Stomach (tissue), 9 donors: ENCODE data around the gene IER5. TPM values are rescaled to one million over a fixed set of nuclear protein-coding genes. Genes with fewer than 3 reads are reported as not detected.

Experiments
- DNase-seq, 2 donors: peaks; one replicate each; pipeline versions ENCODE4 v3.0.0 to v3.0.0-alpha.2; 2013 to 2019
- H3K27ac ChIP-seq, 5 donors: fragments of 200-600 bp in 4 of 5; sonication (generic) in 4 of 5; one replicate each; pipeline ENCODE4 v1.5.1; 2013 to 2019; ENCODE audit warnings: mild to moderate bottlenecking in 1 of 5, moderate library complexity in 1 of 5
- H3K27me3 ChIP-seq, 3 donors: fragments of 200-600 bp; sonication (generic); one replicate each; pipeline ENCODE4 v1.5.1; 2017 to 2019; ENCODE audit warnings: mixed run types in 1 of 3
- H3K36me3 ChIP-seq, 4 donors: fragments of 200-600 bp; sonication (generic); 1 replicate in 3 of 4; 2 replicates in 1 of 4; pipeline ENCODE4 v1.5.1; 2016 to 2019
- H3K4me1 ChIP-seq, 4 donors: fragments of 200-600 bp; sonication (generic); one replicate each; pipeline ENCODE4 v1.5.1; 2016 to 2019
- H3K4me3 ChIP-seq, 4 donors: fragments of 200-600 bp; sonication (generic) in 3 of 4; one replicate each; pipeline ENCODE4 v1.5.1; 2016 to 2019; ENCODE audit warnings: mild to moderate bottlenecking in 1 of 4
- H3K9me3 ChIP-seq, 4 donors: fragments of 200-600 bp; sonication (generic); one replicate each; pipeline ENCODE4 v1.5.1; 2016 to 2019
- CTCF ChIP-seq, 7 experiments: fragments of 450-650 bp in 4 of 7; fragments of 200-600 bp in 3 of 7; sonication (generic) in 3 of 7; IDR thresholded peaks; one replicate each; pipeline ENCODE4 v1.5.1; 2016 to 2019; ENCODE audit warnings: antibody characterized with exemption in 7 of 7, control low read depth in 2 of 7, mild to moderate bottlenecking in 1 of 7
- EP300 ChIP-seq: sonication (generic); formaldehyde crosslinking; IDR thresholded peaks from one replicate; pipeline ENCODE4 v1.6.1; 2017; ENCODE audit warnings: antibody characterized with exemption
- POLR2A ChIP-seq, 4 donors: fragments of 450-650 bp; IDR thresholded peaks; one replicate each; pipeline ENCODE4 v1.6.1; 2016; ENCODE audit warnings: antibody characterized with exemption in 4 of 4, control low read depth in 2 of 4, mild to moderate bottlenecking in 1 of 4, moderate library complexity in 1 of 4
- POLR2AphosphoS5 ChIP-seq, 3 donors: sonication (generic); formaldehyde crosslinking; IDR thresholded peaks; one replicate each; pipeline ENCODE4 v1.6.1; 2016; ENCODE audit warnings: antibody characterized with exemption in 3 of 3
- WGBS, 5 donors: extraction: QIAGEN DNeasy Blood & Tissue Kit in 3 of 5; methylation state at CpG; one replicate each; pipeline versions ENCODE4 v1.1.5 to v1.1.7; 2013 to 2018; 5-methylcytosine and 5-hydroxymethylcytosine counted together
- intact Hi-C: fragments of 100-400 bp; cut with DNase I; formaldehyde crosslinking; loops from one replicate; pipeline ENCODE4 v1.15.1; 2023; ENCODE audit warnings: low total_unique reads
- polyA plus RNA-seq, 3 donors: library from polyadenylated mRNA; stranded (reverse); fragments of 200-250 nt; gene quantifications; one replicate each; pipeline ENCODE4 v1.2.3, GENCODE V29; 2013
- total RNA-seq, 5 donors: library from RNA; depleted of rRNA; stranded (reverse); fragments of >200 nt; gene quantifications; one replicate each; pipeline versions ENCODE4 v1.1.0 to v1.2.3, GENCODE V29; 2014 to 2016
- donor health status: healthy with polysubstance abuse.
- donor health status: Bipolar disorder and iron deficiency.
- donor health status: healthy.

The IER5 gene
- total and polyA plus RNA-seq, 8 donors, result 1.2 to 33.3 (median 10.2) TPM

DNA sequence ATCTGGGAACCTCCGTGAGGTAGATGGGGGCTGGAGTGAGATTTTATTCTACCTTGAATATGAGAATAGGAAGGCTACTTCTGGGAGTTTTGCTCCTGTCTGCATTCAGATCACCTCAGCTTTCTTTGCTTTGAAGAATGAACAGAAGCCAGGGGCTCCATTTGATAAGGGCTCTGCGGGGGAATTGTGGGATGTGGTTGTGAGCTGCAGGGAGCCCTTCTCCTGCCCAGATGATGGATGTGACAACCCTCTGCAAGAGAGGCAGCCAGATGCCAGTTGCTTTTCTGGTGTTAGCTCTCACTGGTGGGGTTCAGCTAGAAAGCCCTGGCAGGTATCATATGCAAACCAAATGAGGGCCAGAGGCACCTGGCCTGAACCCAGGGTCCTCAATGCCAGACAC is 21.5 kb downstream of the IER5 start:
- Histone ChIP-seq H3K27me3 (no peaks in the 10 kb centered on the region), H3K4me1 (peaks cover 13 to 36% (median 30%) of the 10 kb centered on the region in 4 donors), H3K4me3 (no peak overlapping the region), H3K27ac (no peak overlapping the region), H3K9me3 (no peaks in the 10 kb centered on the region), H3K36me3 (no peaks in the 10 kb centered on the region)
- no peak for TF ChIP-seq EP300
- no peak for TF ChIP-seq POLR2A (IDR thresholded peaks at IDR 0.05)
- TF ChIP-seq CTCF (IDR thresholded peaks at IDR 0.05), result no peak
- TF ChIP-seq POLR2AphosphoS5 (IDR thresholded peaks at IDR 0.05), result no peak
- intact Hi-C loops, result no loop called here
- DNase-seq, result no peak
- WGBS, 5 donors, result 80 to 91% (median 86%) methylated on average over 2 of the region's 2 CpGs

GRCh38 chr1:181111559-181111958 is 23.1 kb downstream of the IER5 start:
- H3K4me1 ChIP-seq, result peaks cover 6 to 25% (median 20%) of the 10 kb centered on the region in 4 donors
- H3K9me3 ChIP-seq, result no peaks in the 10 kb centered on the region
- intact Hi-C loops, result no loop called here
- no peaks in the 10 kb centered on the region for H3K27me3 ChIP-seq
- WGBS, 5 donors, result 81 to 90% (median 85%) methylated on average over 3 of the region's 3 CpGs
- H3K4me3 ChIP-seq, result no peak overlapping the region
- H3K36me3 ChIP-seq, result no peaks in the 10 kb centered on the region
- peak overlapping the region in 3 of 5 donors; percentile 44 to 66 (median 66) for H3K27ac ChIP-seq
- no peak for DNase-seq
- TF ChIP-seq CTCF (IDR thresholded peaks at IDR 0.05), result no peak
- TF ChIP-seq POLR2AphosphoS5 (IDR thresholded peaks at IDR 0.05), result no peak
- no peak for TF ChIP-seq EP300
- no peak for TF ChIP-seq POLR2A (IDR thresholded peaks at IDR 0.05)

DNA sequence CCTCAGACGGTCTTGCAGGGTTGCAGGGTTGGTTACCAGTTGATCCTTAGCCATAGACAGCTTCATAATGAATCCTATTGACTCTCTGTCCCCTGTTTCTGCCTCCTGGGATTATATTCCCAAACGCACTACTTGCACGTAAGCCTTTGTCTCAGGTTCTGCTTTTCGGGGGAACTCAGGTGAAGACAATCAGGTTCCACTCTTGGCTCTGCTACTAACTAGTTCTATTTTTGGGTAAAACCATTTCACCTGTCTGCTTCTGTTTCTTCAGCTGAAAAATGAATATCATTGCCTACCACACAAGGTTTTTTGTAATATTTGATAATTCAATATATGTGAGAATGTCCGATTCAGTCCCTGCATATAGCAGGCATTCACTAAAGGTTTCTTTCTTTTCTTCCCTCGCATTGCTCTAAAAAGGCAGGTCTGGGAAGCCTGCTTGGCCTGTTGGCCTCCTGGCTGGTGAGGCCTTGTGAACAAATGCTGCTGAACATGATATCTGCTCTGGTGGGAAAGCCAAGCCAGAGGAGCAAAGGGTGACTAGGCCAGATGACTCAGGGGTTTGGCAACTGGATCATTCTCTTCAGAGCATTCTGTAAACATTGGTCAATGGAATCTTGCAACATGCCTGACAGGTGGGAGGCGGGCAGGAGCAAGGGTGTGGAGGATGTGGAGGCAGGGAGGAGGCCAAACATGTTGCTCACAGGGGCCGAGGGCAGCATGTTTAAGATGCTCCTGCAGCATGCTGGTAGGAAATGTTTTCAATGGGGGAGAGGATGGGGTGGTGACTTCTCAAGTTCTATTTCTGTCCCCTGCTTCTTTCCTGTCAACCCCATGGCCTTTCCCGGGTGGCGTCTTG is 23.8 kb downstream of the IER5 start:
- Histone ChIP-seq H3K27me3 (no peaks in the 10 kb centered on the region), H3K36me3 (no peaks in the 10 kb centered on the region), H3K4me1 (peaks cover 6 to 23% (median 18%) of the 10 kb centered on the region in 4 donors), H3K9me3 (no peaks in the 10 kb centered on the region), H3K27ac (peak overlapping the region in 4 of 5 donors; percentile 11 to 66 (median 55)), H3K4me3 (no peak overlapping the region)
- 58 to 74% (median 74%) methylated on average over 10 of the region's 10 CpGs for WGBS, 5 donors
- peak; percentile 74 to 77 for DNase-seq
- no peak for TF ChIP-seq EP300
- peak; percentile 34 to 95 (median 83) for TF ChIP-seq POLR2AphosphoS5 (IDR thresholded peaks at IDR 0.05)
- no peak for TF ChIP-seq POLR2A (IDR thresholded peaks at IDR 0.05)
- intact Hi-C loops, result no loop called here

DNA sequence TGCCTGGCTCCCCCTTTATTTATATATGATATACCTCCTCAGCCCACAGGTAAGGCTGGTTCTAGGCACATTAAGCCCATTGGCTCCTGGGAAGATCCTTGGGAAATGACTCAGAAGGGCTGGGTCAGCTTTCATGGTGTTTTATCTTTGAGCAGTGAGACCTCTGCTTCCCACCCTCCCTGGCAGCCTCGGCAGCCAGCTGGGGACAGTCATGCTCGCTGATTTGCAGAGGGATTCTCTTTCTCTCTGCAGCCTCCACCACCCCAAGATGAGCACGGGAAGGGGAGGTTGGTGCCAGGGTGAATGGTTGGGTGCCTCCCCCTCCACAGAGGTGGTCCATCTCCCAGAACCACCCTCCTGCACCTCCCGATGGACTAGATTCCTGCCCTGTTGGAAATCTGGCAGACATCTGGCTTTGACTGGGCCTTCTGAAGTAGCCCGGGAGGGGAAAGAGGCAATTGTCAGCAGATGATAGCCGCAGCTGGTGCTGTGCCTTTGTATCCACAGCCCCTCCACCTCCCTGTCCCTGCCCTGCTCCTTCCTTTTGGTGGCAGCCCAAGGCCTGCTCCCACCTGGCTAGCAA is 24.6 kb downstream of the IER5 start:
- H3K9me3 ChIP-seq, result no peaks in the 10 kb centered on the region
- peak overlapping the region in 3 of 5 donors; percentile 11 to 66 (median 66) for H3K27ac ChIP-seq
- intact Hi-C loops, result no loop called here
- no peaks in the 10 kb centered on the region for H3K36me3 ChIP-seq
- TF ChIP-seq POLR2AphosphoS5 (IDR thresholded peaks at IDR 0.05), result no peak
- WGBS, 5 donors, result 62 to 75% (median 66%) methylated on average over 5 to 6 of the region's 6 CpGs
- no peak for DNase-seq
- H3K4me3 ChIP-seq, result no peak overlapping the region
- H3K27me3 ChIP-seq, result no peaks in the 10 kb centered on the region
- H3K4me1 ChIP-seq, result peaks cover 6 to 29% (median 20%) of the 10 kb centered on the region in 4 donors

DNA sequence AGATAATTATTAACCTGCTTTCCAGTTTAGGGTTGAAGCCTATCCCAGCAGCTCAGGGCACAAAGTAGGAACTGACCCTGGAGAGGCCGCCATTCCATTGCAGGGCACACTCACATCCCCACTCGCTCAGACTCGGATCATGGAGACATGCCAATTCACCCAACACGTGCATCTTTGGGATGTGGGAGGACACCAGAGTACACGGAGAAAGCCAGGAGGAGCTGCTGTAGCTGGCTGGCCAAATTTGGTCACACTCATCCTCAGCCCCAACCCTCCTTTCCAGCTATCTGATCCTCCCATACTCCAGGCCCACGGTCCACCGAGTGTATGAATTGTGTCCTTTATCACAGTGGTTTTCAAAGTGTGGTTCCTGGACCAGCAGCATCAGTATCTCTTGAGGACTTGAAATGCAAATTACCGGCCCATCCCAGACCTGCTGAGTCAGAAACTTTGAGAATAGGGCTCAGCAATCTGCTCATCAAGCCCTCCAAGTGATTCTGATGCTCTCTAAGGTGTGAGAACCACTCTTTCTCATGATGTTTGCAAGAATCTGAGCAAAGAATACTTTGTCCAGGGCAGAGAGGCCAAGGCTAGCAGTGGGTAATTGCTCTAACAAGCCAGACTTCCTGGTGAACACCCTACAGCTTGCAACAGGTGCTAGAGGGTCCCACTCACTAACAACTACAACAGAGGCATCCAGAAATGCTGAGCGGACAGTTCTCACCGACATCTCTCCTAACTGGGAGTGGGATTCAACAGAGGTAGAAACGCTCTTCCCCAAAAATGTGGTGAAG is 26.3 kb downstream of the IER5 start:
- no peak for DNase-seq
- Histone ChIP-seq H3K4me3 (no peak overlapping the region), H3K9me3 (no peaks in the 10 kb centered on the region), H3K27me3 (no peaks in the 10 kb centered on the region), H3K4me1 (peaks cover 6 to 29% (median 20%) of the 10 kb centered on the region in 4 donors), H3K27ac (no peak overlapping the region), H3K36me3 (no peaks in the 10 kb centered on the region)
- WGBS, 5 donors, result 80 to 89% (median 87%) methylated on average over 11 of the region's 11 CpGs
- intact Hi-C loops, result no loop called here
- TF ChIP-seq POLR2A (IDR thresholded peaks at IDR 0.05) (no peak), EP300 (no peak), CTCF (IDR thresholded peaks at IDR 0.05) (no peak), POLR2AphosphoS5 (IDR thresholded peaks at IDR 0.05) (no peak)
